Activated effector memory CD4-positive, alpha-beta T cell treated with anti-CD3 and anti-CD28 coated beads, Interleukin-2, amount 50 U/mL, for 16 hours (primary cell): Measurements from ENCODE around the gene ANKMY1.
"Not testable (repeated sequence)": the region's sequence is repeated elsewhere in the genome, so short reads cannot be mapped to it uniquely, and the experiment has no call there.

Source experiments
- DNase-seq: peaks from one replicate; pipeline ENCODE4 v3.0.0-alpha.2; 2020

Gene ANKMY1

DNA sequence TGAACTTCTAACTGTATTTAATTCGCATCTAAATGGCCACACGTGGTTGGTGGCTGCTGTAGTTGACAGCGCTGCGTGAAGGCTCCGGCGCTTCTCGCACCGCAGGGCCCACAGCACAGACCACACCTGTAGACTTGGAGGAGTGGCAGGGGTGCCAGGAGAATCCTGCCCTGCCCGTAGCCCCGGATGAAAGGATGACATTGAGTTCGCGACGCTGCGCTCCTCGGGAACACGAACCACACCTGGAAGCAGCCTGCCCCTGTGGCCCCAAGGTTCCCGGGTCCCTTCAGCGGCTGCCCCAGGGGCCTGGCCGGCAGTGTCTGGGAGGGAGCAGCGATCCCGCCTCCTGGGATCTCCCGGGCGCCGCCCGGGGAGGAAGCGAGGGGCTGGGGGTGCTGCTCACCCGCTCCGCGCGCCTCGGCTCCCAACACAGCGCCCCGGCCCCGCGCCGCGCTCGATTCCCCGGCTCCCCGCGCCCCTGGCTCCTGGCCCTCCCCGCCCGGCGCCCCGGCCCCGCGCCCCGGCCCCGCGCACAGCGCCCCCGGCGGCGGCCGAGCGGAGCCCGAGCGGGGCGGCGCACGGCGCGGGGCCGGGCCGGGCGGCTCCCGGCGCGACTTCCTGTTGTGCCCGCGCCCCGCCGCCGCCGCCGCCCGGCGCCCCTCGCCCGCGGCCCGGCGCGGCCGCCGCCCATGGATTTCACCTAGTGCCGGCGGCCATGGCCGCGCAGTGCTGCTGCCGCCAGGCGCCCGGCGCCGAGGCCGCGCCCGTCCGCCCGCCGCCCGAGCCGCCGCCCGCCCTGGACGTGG, 10.3 kb upstream of the ANKMY1 start, which contains the start of gene RNPEPL1:
RNPEPL1 (plus strand) TSS at position 613 of the 806 bp plus-strand sequence; CDS start at position 716, 103 bp downstream.
- peak; percentile 87 for DNase-seq

DNA sequence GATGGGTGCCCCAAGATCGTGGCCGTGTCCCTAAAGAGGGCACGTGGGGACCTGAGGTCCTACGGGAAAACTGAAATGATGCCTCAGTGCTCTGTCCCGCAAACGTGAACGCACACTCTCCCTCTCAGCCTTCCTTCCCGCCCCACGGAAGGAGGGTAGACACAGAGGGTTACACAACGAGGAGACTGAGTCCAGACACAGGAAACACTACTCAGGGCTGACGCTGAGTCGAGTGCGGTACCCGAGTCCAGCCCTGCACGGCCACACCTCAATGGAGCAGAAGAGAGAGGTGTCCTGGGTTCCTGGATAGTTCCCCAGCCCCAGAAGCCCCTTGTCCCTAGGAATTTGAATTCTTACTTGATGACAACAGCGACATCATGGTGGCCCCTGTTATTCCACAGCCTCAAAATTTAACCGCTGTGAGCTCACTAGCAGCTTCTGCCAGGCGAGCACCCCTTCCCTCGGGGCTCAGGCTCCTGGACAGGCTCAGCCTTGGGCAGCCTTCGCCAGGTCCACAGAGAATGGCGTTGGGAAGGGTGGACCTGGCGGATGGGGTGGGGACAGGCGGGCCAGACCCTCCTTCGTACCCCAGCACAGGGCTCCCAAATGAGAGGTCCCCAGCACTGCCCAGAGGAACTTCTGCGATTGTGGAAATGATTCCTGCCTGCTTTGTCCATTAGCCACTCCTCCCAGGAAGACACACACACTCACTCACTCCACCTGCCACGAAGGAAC, 9.5 kb upstream of the ANKMY1 start:
- peak; percentile 78 for DNase-seq

DNA sequence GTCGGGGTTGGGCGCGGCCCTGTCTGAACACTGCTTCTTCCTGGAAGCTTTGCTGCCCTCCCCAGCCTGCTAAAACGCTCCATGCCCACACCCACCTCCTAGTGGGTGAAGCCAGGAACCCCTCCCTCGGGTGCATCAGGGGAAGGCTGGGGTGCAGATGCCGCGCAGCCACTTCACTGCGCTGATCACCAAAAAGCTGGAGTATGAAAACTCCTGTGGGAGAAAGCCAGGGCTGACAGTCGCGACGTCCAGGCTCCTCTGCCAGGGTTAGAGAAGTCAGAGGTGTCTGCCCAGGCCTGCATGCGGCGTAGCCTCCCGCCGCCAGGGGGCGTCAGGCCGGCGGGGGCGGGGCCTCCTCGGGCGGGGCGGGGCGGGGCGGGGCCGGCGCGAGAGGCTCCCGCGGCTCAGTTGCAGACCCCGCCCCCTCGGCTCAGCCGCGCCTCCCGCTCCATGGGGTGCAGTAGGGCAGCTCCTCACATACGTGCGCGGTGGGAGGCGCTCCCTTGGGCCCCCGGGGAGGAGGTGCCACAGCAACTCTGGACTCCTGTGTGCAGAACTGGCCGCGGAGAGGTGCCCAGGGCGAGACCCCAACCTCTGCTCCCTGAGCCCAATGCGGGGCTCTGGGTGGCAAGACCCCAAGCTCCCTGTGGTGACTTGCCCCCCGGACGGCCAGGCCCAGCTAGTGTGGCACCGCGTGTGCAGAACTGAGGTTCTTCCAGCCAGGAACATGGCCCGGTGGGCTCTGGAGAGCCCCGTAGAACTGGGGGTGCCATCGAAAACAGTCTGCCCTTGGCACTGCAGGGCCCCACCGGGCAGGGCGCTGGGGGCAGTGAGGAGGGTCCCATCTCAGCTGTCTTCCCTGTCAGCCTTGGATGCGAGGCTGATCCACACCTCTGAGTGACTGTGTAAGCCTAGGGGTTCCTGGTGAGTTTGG, 8.7 kb upstream of the ANKMY1 start:
- peak; percentile 98 for DNase-seq

DNA sequence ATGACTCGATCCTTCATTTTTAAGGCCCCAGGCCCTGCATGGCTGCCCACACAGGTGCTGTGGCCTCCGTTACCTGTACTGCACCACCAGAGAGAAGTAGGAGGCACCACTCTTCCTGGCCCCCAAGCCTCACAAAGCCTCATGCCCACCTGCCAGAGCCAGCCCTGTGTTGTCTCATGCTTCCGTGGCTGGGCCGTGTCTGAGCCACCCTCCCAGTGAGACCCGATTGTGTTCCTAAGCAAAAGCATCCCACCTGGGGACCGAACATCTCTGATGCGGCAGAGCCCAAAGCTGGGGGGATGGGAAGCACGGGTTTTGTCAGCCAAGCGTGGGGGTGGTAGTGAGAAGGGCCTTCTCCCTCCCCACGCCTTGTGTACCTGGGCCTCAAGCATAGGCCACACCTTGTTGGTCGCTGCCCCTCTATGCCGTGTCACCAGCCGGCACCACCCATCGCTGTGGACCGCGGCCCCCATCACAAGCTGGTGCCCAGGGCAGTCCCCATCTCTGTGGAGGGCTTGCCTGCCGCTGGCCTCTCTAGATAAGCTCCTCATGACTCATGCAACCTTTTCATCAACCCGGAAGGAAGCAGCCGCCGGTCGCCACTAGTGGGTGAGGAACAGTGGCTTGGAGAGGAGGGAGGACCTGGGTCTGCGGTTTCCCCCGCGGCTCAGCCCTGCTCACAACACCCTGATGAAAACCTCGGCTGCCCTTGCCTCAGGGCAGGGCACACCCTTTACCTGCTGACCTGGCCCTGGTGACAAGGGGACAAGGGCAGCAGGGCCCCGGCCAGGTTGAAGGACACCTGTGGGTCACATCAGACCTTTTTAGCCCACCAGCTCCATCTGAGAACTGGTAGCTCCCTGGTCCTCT, 7.8 kb upstream of the ANKMY1 start:
- peak; percentile 96 for DNase-seq

DNA sequence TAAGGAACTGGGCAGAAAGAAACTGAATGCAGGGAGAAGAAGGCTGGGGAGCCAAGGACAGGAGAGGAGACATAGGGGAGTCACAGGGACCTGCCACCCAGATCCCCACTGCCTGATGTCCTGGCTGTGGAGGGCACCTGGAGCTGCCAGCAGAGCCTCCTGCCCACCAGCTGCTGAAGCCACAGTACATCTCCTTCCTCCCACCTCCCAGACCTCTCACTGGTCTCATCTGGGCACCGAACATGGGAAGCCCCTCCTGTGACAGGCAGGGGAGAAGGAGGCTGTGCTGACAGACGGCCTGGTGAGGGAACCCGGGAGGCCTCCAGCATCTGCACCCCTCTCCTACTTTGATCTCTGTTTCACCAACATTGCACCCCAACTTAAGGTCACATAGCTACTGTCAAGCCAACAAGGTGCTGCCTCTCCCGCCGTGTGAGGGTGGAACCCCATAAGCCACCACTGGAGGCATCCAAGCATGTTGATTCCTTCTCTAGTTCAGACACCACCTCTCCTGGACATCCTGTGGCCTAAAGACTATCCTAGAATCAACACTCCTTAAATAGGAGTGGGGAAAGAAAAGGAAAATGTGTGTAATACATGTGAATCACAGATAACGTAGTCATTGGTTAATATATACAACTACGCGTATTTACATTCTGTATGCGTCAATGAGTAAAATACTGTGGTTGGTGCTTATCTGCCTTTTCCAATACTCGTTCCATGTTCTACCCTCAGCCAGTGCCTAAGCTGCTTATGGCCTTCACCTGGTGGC, 7.0 kb upstream of the ANKMY1 start:
- DNase-seq = peak; percentile 76

DNA sequence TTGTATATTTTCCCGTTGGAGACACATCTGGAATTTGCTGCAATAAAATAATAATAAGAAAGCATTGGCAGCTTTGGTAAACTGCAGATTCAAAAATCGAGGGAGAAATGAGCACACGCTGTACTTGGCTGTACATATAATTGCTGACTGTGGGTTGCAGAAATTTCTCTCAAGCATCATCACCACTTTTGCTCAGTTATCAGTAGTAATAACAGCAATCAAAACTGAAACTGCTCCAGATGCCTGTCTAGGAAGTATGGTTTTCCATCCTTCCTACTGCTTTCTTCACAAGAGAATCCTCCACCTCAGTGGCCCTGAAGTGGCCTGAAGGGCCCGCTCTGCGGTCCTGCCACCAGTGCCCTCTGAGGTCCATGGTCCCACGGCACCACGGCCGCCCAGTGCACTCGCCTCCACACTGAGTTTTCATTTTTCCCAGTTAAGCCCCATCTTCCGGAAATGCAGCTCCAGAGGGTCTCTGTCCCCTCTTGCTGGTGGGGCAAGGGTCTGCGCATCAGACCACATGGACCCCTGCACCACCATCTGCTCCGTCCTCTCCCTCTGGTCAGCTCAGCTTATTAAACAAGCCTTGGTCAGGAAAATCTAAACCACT, 6.3 kb upstream of the ANKMY1 start:
- DNase-seq = no peak

DNA sequence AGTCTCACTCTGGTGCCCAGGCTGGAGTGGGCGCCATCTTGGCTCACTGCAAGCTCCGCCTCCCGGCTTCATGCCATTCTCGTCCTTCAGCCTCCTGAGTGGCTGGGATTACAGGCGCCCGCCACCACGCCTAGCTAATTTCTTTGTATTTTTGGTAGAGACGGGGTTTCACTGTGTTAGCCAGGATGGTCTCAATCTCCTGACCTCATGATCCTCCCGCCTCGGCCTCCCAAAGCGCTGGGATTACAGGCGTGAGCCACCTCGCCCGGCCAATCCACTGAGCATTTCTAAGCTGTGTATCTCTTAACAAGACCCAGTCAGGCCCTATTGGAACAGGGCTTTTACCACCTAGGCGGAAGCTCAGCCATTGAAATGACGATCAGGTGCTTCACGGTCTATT, 5.4 kb upstream of the ANKMY1 start:
- DNase-seq = not testable (repeated sequence)

DNA sequence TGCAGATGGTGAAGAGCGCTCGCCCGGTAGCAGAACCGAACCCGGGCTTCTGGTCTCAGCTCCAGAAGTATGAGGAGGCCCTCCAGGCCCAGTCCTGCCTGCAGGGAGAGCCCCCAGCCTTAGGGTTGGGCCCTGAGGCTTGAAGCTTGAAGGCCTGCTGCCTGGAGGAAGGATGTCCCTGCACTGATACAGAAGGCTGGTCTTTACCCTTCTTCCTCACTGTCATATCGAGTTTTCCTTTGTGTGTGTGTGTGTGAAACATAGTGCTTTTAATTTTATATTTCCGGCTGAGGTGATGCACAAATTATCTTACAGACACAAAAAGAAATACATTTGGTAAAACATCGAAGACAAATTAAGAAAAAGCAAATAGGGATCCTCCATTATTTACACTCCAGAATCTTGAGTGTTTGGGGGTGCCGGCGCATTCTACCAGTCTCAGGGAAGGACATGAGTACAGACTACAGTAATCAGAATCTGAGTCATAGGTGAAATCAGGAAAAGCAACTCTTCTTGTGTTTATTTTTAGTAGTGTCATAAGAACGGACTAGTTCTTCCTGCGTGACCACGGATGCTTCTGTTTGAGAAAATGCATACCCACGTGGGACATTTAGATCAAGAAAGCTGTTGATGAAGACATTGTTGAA, 3.7 kb upstream of the ANKMY1 start:
- DNase-seq = peak; percentile 70

DNA sequence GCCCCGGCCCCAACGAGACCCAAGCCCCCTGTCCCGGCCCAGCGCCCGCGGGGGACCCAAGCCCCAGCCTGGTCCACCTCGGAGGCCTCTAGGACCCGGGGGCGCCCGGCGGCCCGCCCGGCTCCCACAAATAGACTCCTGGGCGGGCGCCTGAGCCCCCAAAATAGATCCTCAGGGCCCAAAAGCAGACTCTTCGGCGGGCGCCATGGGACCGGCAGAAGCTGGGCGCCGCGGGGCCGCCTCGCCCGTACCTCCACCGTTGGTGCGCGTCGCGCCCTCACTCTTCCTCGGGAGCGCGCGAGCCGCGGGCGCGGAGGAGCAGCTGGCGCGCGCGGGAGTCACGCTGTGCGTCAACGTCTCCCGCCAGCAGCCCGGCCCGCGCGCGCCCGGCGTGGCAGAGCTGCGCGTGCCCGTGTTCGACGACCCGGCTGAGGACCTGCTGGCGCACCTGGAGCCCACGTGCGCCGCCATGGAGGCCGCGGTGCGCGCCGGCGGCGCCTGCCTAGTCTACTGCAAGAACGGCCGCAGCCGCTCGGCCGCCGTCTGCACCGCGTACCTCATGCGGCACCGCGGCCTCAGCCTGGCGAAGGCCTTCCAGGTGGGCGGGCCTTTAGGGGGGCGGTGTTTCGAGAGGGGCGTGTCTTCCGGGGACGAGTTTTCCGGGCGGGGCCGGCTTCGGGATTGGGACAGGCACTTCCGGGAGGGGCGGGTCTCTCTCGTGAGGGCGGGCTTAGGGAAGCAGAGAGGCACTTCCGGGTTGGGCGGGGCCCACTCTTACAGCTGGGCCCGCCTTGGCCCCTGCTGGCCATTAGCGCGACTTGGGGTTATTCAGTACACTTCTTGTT, 2.9 kb upstream of the ANKMY1 start:
- DNase-seq = peak; percentile 100

DNA sequence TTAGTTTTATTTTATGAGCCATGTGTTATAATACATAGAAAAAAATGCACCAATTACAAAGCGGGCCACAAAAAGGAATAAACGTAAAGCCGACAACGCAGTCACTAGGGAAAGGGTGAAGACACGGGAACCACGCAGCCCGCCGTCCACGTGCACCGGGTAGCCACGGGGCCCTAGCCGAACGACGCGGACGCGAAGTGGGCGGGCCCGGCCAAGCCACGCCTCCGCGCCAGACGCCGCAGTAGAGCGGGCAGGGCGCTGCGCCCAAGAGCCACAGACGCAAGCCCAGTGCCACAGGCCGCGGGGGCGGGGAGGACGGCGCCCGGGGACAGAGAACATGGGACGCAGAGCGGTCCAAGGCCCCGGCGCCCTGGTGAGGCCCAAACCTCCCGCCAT, 2.3 kb upstream of the ANKMY1 start, which contains the start of gene DUSP28:
DUSP28 (plus strand) TSS at position 274 of the 396 bp plus-strand sequence. CDS start 328 bp downstream, outside the sequence.
- peak; percentile 96 for DNase-seq

DNA sequence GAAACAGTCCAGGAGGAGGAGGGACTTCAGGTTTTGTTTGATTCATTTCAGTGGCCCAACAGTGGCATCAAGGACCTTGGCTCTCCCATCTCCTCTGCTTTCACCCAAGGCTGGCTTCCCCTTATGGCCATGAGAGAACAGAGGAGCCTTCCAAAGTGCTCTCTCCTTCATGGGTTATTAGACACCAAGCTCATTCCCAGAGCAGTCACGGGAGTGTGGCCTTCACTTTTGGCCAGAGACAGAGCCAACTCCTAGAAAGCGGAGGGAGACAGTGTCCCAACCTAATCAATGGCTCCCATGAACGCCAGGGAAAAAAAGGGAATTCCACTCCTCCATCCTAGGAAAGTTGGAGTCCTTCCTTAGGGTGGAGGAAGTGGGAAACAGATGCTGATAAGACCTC, 1.5 kb upstream of the ANKMY1 start:
- no peak for DNase-seq

DNA sequence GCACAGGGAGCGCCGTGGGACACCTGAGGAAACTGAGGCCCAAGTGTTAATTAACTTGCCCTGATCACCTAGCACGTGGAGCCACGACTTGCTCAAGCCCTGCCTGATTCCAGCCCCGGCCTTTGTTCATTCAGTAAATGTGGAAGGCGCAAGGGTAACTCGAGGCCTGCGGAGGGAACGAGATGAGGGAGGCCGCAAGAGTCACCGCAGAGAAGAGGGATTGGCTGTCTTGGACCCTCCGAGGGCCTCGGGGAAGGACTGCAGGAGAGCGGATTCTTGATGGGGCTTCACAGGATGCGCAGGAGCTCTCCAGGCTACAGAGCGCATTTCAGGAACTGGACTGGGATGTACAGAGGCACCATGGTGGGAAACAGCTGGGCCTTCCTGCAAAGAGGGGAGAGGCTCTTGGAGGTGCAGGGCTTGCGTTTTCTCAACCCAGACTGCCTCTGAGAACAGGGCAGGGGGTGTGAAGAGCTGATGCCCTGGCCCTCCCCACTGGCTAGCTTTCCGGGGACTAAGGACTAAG, 511 bp upstream of the ANKMY1 start:
- DNase-seq = no peak

DNA sequence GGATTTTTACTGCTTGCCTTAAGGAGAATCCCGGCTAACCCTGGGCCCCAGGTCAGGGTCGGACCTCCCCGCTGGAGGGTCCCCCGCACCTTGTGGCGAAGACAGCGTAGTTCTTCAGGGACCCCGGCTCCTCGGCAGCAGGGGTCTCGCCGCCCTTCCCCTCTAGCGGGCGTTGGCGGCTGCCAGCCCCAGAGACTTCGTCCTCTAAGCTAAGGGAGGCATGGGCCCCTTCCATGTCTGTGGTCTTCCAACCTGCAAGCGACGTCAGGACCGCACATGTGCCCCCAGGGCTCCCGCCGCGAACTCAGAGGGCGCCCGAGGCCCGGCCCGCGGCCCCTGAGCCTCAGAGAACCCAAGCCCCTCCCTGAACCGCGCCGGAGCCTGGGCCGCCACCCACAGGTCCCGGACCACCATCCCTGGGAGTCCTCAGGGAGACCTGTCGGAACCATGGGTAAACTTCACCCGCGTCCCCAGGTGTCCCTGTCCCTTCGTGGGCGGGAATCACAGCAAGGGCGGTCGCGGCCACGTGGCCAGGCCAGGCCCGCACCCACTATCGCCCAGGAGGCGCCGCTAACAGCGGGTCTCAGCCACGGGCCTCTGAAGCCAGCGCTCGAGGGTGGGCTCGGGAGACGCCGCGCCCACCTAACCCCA, 562 bp downstream of the ANKMY1 start:
- DNase-seq = no peak

DNA sequence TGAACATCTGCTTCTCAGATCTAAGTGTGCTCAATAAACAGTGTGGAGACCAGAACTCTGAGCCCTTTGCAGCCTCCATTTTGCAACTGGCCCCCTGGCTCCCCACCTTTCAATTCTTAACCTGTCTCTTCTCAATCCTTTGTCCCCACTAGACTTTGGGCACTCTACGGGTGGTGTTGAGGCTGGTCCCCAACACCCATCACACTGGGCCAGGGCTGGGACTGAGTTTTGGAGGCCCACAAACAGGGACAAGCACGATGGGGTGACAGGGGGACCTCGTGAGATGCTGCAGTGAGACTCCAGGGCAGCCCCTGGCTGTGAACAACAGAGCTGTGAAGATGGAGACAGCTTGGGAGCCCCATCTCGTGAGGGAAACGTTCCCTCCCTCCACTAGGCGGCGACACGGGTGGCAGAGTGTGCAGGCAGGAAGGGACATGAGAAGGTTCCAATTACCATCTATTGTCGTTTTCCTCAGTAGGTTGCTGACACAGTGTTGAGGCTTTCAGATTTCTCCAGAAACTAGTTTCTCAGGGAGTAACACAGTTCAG, 1.2 kb downstream of the ANKMY1 start:
- peak; percentile 90 for DNase-seq

DNA sequence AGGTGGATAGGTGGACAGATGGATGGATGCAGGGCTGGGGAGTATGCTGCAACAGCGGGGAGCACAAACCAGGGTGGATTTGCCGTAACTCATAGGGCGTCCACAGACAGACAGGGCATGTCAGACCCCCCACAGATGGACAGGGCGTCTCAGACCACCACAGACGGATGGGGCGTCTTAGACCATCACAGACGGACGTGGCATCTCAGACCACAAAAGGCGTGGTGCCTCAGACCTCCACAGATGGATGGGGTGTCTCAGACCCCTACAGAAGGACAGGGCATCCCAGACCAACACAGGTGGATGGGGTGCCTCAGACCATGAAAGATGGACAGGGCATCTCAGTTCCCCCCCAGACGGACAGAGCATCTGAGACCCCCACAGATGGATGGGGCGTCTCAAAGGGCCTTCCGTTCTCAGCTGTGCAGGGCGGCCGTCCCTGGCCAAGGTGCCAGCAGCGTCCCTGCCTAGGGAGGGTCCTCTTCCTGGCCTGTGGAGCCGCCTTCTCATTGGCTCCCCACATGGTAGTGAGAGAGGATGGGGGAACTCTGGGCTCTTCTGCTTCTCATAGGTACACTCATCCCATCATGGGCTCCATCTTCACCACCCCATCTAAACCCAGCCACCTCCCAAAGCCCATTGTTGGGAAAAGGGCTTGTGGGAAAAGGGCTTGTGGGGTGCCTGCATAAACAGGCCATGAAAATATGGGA, 2.1 kb downstream of the ANKMY1 start:
- no peak for DNase-seq

DNA sequence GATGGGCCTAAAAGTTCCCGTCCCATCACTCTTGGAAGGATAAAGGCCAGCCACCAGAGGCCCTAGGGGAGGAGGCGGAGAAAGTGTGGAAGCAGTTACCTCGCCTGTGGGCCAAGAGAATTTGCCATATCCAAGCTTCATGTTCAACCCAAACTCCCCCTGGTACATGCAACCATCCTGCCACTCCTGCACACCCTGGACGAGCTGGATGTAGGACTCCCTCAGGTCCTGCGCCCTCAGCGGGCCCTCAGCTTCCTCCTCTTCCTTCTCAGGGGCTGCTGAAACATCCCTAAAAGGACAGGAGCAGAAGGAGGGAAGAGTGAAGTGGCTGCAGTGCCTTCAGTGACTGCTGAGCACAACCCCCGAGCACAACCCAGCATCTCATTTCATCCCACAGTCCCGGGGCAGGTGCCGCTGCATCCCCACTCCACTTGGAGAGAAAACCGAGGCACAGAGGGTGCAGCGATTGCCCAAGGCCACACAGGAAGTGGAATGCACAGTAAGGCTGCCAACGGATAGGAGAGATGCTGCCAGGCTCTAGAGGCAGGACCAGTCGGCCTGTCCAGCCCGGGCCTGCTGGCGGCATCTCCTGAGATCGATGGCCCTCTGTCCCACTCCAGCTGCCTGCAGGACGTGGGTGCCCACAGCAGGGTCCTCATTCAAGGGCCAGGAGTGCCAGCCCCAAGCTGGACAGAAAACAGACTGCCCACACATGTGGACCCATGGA, 2.9 kb downstream of the ANKMY1 start:
- DNase-seq = peak; percentile 56
